GM18858 (cell line): ENCODE data around the gene ZSWIM9.
"Not testable (repeated sequence)": the region's sequence is repeated elsewhere in the genome, so short reads cannot be mapped to it uniquely, and the experiment has no call there.

Experiments used
- ATAC-seq: cut with Tn5 transposase; IDR thresholded peaks from one replicate; pipeline ENCODE4 v1.9.1; 2021; ENCODE audit not compliant: unreplicated experiment

Gene ZSWIM9

GRCh38 chr19:48213959-48214358 lies 43.5 kb downstream of the ZSWIM9 start:
- no peak for ATAC-seq

DNA sequence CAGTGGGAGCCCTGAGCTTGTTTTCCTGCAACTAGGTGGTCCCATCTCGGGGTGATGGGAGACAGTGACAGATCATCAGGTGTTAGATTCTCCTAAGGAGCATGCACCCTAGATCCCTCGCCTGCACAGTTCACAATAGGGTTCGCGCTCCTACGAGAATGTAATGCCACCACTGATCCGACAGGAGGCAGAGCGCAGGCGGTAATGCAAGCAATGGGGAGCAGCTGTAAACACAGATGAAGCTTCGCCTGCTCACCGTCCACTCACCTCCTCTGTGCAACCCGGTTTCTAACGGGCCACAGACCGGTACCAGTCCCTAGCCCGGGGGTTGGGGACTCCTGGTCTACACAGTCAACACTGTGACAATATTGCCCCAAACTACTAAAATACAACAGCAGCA lies 46.5 kb downstream of the ZSWIM9 start:
- ATAC-seq: no peak

- no peak for ATAC-seq
Measured at GRCh38 chr19:48218997-48219396, 48.5 kb downstream of the ZSWIM9 start.

DNA sequence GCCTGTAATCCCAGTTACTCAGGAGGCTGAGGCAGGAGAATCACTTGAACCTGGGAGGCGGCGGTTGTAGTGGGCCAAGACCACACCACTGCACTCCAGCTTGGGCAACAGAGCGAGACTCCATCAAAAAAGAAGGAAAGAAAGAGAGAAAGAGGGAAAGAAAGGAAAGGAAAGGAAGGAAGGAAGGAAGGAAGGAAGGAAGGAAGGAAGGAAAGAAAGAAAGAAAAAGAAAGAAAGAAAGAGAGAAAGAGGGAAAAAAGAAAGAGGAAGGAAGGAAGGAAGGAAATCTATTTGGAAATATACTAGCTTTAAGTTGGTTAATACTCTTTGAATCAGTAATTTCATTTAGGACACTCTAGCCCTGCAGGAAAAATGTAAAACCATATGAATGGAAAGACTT lies 50.3 kb downstream of the ZSWIM9 start:
- ATAC-seq: not testable (repeated sequence)

DNA sequence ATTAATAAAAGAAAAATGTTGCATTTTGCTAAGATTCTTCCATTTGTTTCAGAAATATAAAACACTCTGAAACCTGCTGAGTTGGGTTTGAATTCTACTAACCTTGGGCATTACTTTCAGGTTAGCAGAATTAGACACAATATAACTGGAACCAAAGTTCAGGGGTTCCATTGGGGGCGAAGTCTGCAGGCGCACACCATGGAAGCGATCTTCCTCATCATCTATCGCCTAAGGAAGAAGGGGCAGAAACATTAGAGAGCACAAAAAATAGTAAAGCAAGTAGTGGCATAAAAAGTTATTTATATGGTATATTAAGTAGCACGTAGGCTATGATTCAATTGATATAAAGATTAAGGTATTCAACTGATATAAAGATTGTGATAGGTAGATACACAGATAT lies 51.1 kb downstream of the ZSWIM9 start:
- no peak for ATAC-seq

DNA sequence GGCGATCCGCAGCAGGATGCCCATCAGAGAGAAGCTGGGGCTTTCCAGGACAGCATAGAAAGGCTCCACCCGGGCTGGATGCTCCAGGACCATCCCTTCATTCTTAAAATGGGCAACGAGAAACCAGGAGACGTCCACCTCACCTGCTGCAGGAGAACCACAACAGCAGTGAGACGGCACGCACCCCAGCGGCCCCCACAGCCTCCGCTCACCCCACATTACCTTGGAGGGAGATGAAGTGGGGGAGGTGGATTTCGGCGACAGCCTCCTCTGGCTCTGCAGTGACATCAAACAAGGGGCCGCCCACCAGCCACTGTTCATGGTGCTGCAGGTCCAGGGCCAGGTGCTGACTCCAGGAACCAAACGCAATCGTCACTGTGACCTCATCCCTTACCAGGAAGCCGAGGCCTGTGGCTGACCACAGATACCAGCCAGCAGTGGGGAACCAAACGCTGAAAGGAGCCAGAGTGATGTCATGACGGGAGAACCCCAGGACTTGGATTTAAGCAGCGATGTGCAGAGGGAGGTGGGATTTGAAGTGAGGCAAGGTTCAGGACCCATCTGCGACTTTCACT lies 60.2 kb downstream of the ZSWIM9 start:
- ATAC-seq: no peak

GRCh38 chr19:48237057-48237456 lies 66.6 kb downstream of the ZSWIM9 start:
- no peak for ATAC-seq

GRCh38 chr19:48239120-48239519 lies 68.6 kb downstream of the ZSWIM9 start:
- no peak for ATAC-seq

GRCh38 chr19:48239582-48240141 lies 69.2 kb downstream of the ZSWIM9 start:
- ATAC-seq: no peak

GRCh38 chr19:48241771-48242170 lies 71.3 kb downstream of the ZSWIM9 start:
- not testable (repeated sequence) for ATAC-seq

DNA sequence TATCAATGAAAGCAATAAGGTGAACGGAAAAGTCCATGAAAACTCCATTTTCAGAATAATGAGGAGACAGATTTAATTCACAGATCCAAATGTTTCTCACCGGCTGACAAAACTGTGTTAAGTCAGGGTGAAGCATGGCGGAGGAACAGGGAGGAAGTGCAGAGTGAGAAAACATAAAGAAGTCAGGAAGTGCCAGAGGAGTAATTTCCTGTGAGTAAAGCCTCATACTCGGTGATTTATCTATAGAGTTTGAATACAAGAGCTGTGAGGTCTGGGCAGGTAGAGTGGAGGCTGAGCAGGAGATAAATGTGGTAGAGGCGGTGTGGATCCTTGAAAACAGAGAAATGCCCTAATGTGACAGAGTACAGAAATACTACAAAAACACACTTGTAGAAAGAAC lies 73.8 kb downstream of the ZSWIM9 start:
- no peak for ATAC-seq

GRCh38 chr19:48246101-48246500 lies 75.6 kb downstream of the ZSWIM9 start:
- no peak for ATAC-seq

GRCh38 chr19:48247212-48247611 lies 76.7 kb downstream of the ZSWIM9 start:
- no peak for ATAC-seq
